Type B pancreatic cell (in vitro differentiated cells): ENCODE results near the gene RAB36. TPM values are rescaled to one million over a fixed set of nuclear protein-coding genes. Genes with fewer than 3 reads are reported as not detected.

Experiments used
- DNase-seq: peaks from one replicate; pipeline ENCODE4 v3.0.0; 2021; ENCODE audit warnings: mixed read lengths; ENCODE audit not compliant: unreplicated experiment; ENCODE audit errors: extremely low spot score
- H3K27ac Mint-ChIP-seq: 2 replicates; pipeline ENCODE4 v1.8.0; 2021; ENCODE audit warnings: mild to moderate bottlenecking, mixed read lengths
- H3K27me3 Mint-ChIP-seq: 2 replicates; pipeline ENCODE4 v1.8.0; 2021; ENCODE audit warnings: mixed read lengths
- H3K36me3 Mint-ChIP-seq: 2 replicates; pipeline ENCODE4 v1.8.0; 2021; ENCODE audit warnings: mixed read lengths
- H3K4me1 Mint-ChIP-seq: one replicate; pipeline ENCODE4 v1.8.0; 2021; ENCODE audit warnings: mixed read lengths; ENCODE audit not compliant: unreplicated experiment
- H3K4me3 Mint-ChIP-seq: 2 replicates; pipeline ENCODE4 v1.8.0; 2021; ENCODE audit warnings: mild to moderate bottlenecking, mixed read lengths
- H3K9me3 Mint-ChIP-seq: 2 replicates; pipeline ENCODE4 v1.8.0; 2021; ENCODE audit warnings: mixed read lengths
- total RNA-seq: library from RNA; stranded (reverse); gene quantifications from 2 replicates; pipeline ENCODE4 v1.2.1, GENCODE V29; 2021; ENCODE audit warnings: low replicate concordance
- TF ChIP-seq, protein P1 (sequence below): fragments of 200-600 bp; sonication (generic); conservative IDR thresholded peaks from 2 replicates; pipeline ENCODE4 v1.5.0; 2021; ENCODE audit warnings: antibody characterized with exemption, mild to moderate bottlenecking

The RAB36 gene
- total RNA-seq, 1 donor from 2014 or later: 18.4 TPM

DNA sequence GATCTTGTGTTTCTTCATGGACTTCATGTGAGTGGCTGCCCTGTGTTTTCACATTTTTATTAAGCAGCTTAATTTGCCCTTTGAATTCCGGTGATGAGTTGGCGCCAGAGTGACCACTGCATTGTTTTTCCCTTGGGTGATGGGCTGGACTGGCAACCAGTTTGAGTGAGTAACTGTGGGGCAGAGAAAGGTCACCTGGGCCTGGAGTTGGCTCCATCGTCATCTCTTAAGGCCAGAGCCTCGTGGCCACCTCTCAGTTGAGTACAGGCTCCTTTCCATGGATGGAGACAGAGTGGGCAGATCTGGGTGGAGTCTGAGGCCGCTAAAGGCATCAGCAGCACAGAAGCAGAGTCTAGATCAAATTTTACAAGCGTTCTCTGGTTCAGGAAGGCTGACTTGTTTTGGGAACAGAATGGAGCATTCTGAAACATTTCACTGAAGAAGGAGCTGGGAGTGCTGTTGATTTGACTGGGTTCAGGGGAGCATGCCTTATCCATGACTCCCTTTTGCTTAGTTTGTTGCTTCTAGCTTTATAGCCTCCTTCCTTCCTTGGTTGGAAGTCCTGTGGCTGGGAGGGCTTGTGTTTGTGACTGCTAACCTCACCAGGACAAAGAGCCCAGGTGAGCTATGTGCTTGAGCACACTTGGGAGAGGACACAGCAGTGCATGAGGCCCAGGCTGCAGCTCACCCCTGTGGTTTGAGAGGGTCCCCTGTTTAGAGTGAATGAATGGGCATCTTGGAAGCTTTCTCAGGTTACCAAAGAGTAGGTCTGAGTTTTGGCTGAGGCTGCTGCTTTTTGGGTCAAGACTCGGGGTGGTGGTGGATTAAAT lies 42.8 kb downstream of the RAB36 start:
- H3K9me3 Mint-ChIP-seq: no peaks in the 10 kb centered on the region
- H3K27ac Mint-ChIP-seq: no peak overlapping the region
- peaks cover 48% of the 10 kb centered on the region for H3K4me1 Mint-ChIP-seq
- TF ChIP-seq, protein P1, sequence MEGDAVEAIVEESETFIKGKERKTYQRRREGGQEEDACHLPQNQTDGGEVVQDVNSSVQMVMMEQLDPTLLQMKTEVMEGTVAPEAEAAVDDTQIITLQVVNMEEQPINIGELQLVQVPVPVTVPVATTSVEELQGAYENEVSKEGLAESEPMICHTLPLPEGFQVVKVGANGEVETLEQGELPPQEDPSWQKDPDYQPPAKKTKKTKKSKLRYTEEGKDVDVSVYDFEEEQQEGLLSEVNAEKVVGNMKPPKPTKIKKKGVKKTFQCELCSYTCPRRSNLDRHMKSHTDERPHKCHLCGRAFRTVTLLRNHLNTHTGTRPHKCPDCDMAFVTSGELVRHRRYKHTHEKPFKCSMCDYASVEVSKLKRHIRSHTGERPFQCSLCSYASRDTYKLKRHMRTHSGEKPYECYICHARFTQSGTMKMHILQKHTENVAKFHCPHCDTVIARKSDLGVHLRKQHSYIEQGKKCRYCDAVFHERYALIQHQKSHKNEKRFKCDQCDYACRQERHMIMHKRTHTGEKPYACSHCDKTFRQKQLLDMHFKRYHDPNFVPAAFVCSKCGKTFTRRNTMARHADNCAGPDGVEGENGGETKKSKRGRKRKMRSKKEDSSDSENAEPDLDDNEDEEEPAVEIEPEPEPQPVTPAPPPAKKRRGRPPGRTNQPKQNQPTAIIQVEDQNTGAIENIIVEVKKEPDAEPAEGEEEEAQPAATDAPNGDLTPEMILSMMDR: no peak
- peaks cover 34% of the 10 kb centered on the region for H3K36me3 Mint-ChIP-seq
- H3K4me3 Mint-ChIP-seq: no peak overlapping the region
- DNase-seq: no peak
- no peaks in the 10 kb centered on the region for H3K27me3 Mint-ChIP-seq

GRCh38 chr22:23190526-23190925 lies 45.2 kb downstream of the RAB36 start:
- DNase-seq: no peak
- H3K27me3 Mint-ChIP-seq: no peaks in the 10 kb centered on the region
- H3K9me3 Mint-ChIP-seq: no peaks in the 10 kb centered on the region
- H3K27ac Mint-ChIP-seq: no peak overlapping the region
- H3K4me3 Mint-ChIP-seq: no peak overlapping the region
- H3K4me1 Mint-ChIP-seq: peaks cover 43% of the 10 kb centered on the region
- H3K36me3 Mint-ChIP-seq: peaks cover 25% of the 10 kb centered on the region
- TF ChIP-seq, protein P1: no peak

GRCh38 chr22:23192133-23192532 lies 46.9 kb downstream of the RAB36 start:
- TF ChIP-seq, protein P1: no peak
- H3K27me3 Mint-ChIP-seq: no peaks in the 10 kb centered on the region
- no peak overlapping the region for H3K4me3 Mint-ChIP-seq
- peaks cover 20% of the 10 kb centered on the region for H3K36me3 Mint-ChIP-seq
- no peaks in the 10 kb centered on the region for H3K9me3 Mint-ChIP-seq
- DNase-seq: no peak
- peaks cover 47% of the 10 kb centered on the region for H3K4me1 Mint-ChIP-seq
- H3K27ac Mint-ChIP-seq: peak overlapping the region; percentile 30

DNA sequence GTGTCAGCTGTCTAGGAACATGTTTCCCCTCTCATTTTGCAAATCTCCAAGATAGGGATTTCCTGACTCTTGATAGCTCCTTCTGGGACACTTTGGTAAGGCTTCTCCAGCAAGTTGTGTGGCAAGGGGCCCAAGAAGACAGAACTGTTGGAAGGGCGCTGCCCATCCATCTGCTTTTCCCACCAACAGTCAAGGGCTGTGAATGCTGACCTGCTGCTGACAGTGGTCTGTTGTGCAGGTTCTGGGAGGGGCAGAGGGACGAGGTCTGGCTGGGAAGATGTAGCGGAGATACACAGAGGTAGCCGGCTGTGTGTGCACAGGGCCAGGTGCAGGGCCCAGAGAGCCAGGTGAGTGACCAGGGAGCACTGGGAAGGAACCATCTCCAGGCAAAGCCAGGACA lies 47.3 kb downstream of the RAB36 start:
- Mint-ChIP-seq H3K4me3 (no peak overlapping the region), H3K36me3 (peaks cover 23% of the 10 kb centered on the region), H3K27ac (peak overlapping the region; percentile 66), H3K27me3 (no peaks in the 10 kb centered on the region), H3K9me3 (no peaks in the 10 kb centered on the region), H3K4me1 (peaks cover 49% of the 10 kb centered on the region)
- DNase-seq: no peak
- TF ChIP-seq, protein P1: no peak

GRCh38 chr22:23193196-23193827 lies 48.0 kb downstream of the RAB36 start:
- H3K4me3 Mint-ChIP-seq: no peak overlapping the region
- H3K27ac Mint-ChIP-seq: peak overlapping the region; percentile 66
- peaks cover 19% of the 10 kb centered on the region for H3K36me3 Mint-ChIP-seq
- H3K9me3 Mint-ChIP-seq: no peaks in the 10 kb centered on the region
- TF ChIP-seq, protein P1: no peak
- no peaks in the 10 kb centered on the region for H3K27me3 Mint-ChIP-seq
- H3K4me1 Mint-ChIP-seq: peaks cover 45% of the 10 kb centered on the region
- no peak for DNase-seq
